ENCODE measurements around the gene PLBD1. TPM values are rescaled to one million over a fixed set of nuclear protein-coding genes. Genes with fewer than 3 reads are reported as not detected.

Gene PLBD1
- total RNA-seq, 1 donor from 2014 or later = 15.2 TPM

GRCh38 chr12:14521822-14522221 is 45.9 kb downstream of the PLBD1 start:
- Histone ChIP-seq H3K27ac (no peak overlapping the region), H3K27me3 (no peaks in the 10 kb centered on the region), H3K9me3 (peaks cover 25 to 45% of the 10 kb centered on the region in 2 donors), H3K4me3 (no peak overlapping the region), H3K4me1 (no peaks in the 10 kb centered on the region), H3K36me3 (no peaks in the 10 kb centered on the region)
- DNase-seq (ENCODE audit: low spot score in 2 of 2) = no peak
- no peak for TF ChIP-seq CTCF (IDR thresholded peaks at IDR 0.05)
- intact Hi-C loops (cut with DNase I) = no loop called here

GRCh38 chr12:14514946-14515345 is 52.7 kb downstream of the PLBD1 start:
- no peak for DNase-seq (ENCODE audit: low spot score in 2 of 2)
- Histone ChIP-seq H3K27ac (no peak overlapping the region), H3K9me3 (no peaks in the 10 kb centered on the region), H3K4me3 (no peak overlapping the region), H3K27me3 (no peaks in the 10 kb centered on the region), H3K36me3 (no peaks in the 10 kb centered on the region), H3K4me1 (no peaks in the 10 kb centered on the region)
- no peak for TF ChIP-seq CTCF (IDR thresholded peaks at IDR 0.05)
- intact Hi-C loops (cut with DNase I) = no loop called here

GRCh38 chr12:14514154-14514842 is 53.4 kb downstream of the PLBD1 start:
- Histone ChIP-seq H3K27ac (no peak overlapping the region), H3K27me3 (no peaks in the 10 kb centered on the region), H3K36me3 (no peaks in the 10 kb centered on the region), H3K9me3 (no peaks in the 10 kb centered on the region), H3K4me1 (no peaks in the 10 kb centered on the region), H3K4me3 (no peak overlapping the region)
- DNase-seq (ENCODE audit: low spot score in 2 of 2) = no peak
- intact Hi-C loops (cut with DNase I) = no loop called here
- TF ChIP-seq CTCF (IDR thresholded peaks at IDR 0.05) = peak in 2 of 3 experiments; percentile 6 to 27

GRCh38 chr12:14510574-14510973 is 57.1 kb downstream of the PLBD1 start:
- no peaks in the 10 kb centered on the region for H3K4me1 ChIP-seq
- no peak for TF ChIP-seq CTCF (IDR thresholded peaks at IDR 0.05)

GRCh38 chr12:14505626-14506596 is 61.8 kb downstream of the PLBD1 start:
- H3K9me3 ChIP-seq = no peaks in the 10 kb centered on the region
- H3K4me1 ChIP-seq = no peaks in the 10 kb centered on the region
- no peak for TF ChIP-seq CTCF (IDR thresholded peaks at IDR 0.05)
- no peak overlapping the region for H3K4me3 ChIP-seq
- H3K27ac ChIP-seq = no peak overlapping the region
- no peak for DNase-seq (ENCODE audit: low spot score in 2 of 2)
- intact Hi-C loops (cut with DNase I) = no loop called here
- H3K36me3 ChIP-seq = peaks cover 0 to 8% of the 10 kb centered on the region in 2 donors
- H3K27me3 ChIP-seq = no peaks in the 10 kb centered on the region

More at GRCh38 chr12:14510574-14510973, 57.1 kb downstream of the PLBD1 start:
- no peaks in the 10 kb centered on the region for H3K36me3 ChIP-seq
- intact Hi-C loops (cut with DNase I) = no loop called here
- no peak overlapping the region for H3K27ac ChIP-seq
- H3K27me3 ChIP-seq = no peaks in the 10 kb centered on the region
- no peaks in the 10 kb centered on the region for H3K9me3 ChIP-seq
- no peak overlapping the region for H3K4me3 ChIP-seq
- no peak for DNase-seq (ENCODE audit: low spot score in 2 of 2)

All from ascending aorta (tissue), 2 donors.